GM12872 (cell line): ENCODE results near the gene PARVA.

Experiments used
- TF ChIP-seq, protein P1 (sequence below): IDR thresholded peaks from 3 replicates; pipeline ENCODE4 v1.5.1; 2011; ENCODE audit warnings: low read depth, mild to moderate bottlenecking, low read length, moderate library complexity; ENCODE audit not compliant: insufficient read depth

Gene PARVA

DNA sequence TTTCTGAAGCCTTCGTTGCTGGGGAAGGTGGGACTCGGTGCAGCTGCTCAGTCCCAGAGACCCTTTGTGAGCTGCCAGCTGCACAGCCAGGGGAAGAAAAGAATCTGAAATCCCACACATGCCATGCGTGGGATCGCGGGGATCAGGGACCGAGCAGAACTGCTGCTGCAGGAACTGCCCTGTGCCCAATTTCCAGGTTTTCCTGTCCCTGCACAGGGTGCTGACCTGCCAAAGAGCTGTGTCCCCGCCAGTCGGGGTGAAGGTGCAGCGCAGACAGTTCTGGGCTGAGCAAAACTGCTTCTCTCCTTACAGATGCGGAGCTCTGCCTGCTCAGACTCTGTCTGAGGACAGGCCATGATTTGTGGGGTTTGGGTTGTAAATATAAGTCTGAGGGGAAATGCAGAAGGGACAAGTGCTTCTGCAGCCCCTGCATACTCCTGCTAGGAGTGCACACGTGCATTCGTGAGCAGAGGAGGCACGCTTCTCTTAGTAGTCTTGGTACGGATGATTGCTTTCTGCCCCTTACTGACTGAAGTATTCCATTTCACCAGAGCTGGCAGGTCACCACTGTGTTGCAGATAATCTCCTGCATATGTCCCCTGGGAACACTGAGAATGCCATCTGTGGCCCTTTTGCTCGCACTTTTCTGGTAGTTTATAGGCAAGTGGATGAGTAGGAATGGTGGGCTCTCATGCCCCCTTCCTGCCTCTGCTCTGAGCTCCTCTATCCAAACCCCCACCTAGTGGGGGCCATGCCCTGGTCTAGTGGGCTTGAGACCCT, 141.4 kb downstream of the PARVA start:
- TF ChIP-seq, protein P1, sequence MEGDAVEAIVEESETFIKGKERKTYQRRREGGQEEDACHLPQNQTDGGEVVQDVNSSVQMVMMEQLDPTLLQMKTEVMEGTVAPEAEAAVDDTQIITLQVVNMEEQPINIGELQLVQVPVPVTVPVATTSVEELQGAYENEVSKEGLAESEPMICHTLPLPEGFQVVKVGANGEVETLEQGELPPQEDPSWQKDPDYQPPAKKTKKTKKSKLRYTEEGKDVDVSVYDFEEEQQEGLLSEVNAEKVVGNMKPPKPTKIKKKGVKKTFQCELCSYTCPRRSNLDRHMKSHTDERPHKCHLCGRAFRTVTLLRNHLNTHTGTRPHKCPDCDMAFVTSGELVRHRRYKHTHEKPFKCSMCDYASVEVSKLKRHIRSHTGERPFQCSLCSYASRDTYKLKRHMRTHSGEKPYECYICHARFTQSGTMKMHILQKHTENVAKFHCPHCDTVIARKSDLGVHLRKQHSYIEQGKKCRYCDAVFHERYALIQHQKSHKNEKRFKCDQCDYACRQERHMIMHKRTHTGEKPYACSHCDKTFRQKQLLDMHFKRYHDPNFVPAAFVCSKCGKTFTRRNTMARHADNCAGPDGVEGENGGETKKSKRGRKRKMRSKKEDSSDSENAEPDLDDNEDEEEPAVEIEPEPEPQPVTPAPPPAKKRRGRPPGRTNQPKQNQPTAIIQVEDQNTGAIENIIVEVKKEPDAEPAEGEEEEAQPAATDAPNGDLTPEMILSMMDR = no peak

DNA sequence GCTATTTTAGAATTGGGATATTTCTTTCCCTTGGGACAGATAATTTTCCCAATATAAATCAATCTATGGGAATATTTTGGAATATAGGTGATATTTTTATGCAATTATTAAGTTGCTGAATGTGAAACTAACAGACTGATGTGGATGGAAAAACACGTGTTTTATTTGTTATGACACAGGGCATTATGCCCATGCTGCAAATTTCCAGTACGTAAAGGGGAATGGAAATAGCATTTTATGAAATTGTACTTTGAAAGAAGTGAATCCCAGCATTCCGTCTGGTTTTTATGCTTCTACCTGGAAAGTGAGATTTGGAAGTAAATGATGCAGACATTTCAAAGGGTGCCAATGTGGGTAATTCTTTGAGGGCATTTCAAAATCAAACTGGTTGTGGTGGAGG, 142.7 kb downstream of the PARVA start:
- TF ChIP-seq, protein P1 = no peak

DNA sequence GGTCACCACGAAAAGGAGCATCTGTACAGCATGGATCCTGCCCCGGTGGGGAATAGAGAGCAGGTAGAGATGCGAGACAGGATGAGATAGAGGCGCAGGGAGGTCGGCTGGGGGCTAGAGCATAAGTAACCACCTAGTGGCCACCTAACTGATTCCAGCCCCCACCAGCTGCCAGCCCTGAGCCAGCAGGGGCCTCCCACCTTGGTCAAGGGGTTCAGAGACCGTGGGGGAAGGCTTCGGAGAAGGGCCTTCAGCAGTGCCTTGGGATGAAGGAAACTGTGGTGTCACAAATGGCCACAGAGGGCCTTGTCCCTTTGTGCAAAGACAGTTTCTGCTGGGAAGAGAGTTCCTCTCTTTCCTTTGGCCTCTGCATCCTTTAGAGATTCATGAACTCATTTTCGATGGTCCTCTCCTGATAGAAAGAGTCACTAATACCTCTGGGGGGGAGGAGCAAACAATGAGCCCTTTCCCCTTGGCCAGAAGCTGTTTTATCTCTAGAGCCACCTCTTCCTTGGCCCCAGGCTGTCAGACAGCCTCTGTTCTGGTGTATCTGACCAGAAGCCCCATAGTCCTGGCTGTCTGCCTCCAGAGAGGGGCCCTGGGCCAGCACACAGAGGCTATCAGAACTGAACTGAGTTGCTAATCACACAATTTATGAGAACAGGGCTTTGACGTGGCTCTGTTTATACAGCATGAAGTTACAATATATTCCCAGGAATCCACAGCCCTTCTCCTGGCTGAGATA, 146.0 kb downstream of the PARVA start:
- TF ChIP-seq, protein P1 = no peak

DNA sequence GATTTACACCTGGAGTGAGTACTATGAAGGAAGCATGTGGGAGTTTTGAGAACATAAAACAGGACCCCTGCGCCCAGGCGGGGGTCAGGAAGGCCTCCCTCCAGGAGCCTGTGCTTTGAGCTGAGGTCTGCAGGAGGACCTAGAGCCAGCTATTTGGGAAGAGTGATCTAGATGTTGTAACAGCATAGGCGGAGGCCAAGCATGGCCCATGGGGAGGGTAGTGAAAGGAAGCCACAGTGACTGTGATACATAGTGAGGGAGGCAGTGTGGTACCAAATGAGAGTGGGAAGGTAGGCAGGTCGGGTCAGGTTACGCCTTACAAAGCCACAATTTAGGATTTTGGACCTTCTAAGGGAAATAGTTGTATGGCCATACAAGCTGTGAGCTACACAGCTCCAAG, 147.5 kb downstream of the PARVA start:
- TF ChIP-seq, protein P1 = no peak

DNA sequence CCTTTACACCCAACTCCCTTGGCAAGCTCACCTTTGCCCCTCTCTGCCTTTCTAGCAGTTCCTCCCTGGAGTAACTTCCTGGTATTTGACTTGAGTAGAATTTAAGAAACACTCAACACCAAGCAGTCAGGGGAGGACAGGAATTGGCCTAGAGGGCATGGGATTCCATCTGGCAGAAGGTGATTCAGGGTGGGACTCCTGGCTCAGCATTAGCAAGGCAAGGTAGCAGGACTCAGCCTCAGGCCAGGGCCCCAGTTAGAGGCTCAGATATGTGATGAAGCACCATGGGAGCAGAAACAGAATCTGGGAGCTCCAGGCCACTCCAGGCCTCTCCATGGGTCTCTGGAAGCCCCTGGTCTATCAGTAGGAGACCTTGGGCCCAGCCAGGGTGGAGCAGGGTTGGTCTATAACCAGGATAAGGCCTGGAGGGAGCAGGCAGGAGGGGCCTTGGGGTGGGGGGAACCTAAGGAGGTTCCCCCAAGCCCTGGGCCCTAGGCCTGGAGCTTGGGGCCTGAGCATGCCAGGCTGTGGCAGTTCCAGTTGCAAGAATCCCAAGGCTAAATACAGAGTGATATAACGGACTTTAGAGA, 148.2 kb downstream of the PARVA start:
- TF ChIP-seq, protein P1 = no peak

DNA sequence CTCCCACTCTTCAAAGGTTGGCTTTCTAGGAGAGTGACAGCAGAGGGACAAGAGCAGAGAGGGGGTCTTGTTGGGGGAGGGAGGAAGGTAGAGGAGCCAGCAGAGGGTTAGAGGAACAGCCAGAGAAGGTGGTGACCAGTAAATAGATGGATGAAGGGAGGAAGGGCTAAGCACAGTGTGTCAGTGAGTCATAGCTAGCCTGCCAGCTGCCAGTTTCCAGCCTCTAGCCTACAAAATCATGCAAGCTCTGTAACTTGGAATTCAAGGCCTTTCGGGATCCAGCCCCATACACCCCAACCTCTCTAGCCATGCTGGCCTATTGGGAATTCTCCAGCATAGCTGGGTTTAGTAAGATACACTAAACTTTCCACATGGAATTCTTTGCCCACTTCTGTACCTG, 149.4 kb downstream of the PARVA start:
- TF ChIP-seq, protein P1 = no peak

DNA sequence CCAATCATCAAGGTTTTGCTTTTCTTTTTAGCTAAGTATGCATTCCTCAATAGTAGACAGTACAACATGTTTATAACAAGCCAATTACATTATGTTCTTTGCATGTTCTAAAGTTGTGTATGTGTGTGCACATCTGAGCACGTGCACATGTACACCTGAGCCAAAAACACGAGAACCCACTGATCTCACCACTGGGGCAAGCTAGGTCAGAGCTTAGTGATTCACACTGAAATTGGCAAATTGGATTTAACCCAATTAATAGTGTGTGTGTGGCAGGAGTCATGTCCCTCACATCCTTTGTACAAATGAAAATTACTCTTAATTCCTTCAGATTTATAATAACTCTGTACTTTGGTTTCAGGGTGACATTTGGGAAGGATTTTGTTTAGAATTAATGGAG, 151.1 kb downstream of the PARVA start:
- TF ChIP-seq, protein P1 = no peak
